Measurements from ENCODE around the gene MYBPC3.

The MYBPC3 gene

GRCh38 chr11:47314992-47315391 is 37.5 kb downstream of the MYBPC3 start:
- DNase-seq = no peak

- DNase-seq = no peak
These were observed 44.3 kb downstream of the MYBPC3 start for GRCh38 chr11:47308050-47308823.

- no peak for DNase-seq
These were observed 46.0 kb downstream of the MYBPC3 start for GRCh38 chr11:47306484-47306844.

- DNase-seq = no peak
These were observed 46.6 kb downstream of the MYBPC3 start for GRCh38 chr11:47305734-47306483.

- DNase-seq = no peak
These were observed 49.6 kb downstream of the MYBPC3 start for GRCh38 chr11:47302853-47303252.

- no peak for DNase-seq
These were observed 53.4 kb downstream of the MYBPC3 start for GRCh38 chr11:47299078-47299477.

GRCh38 chr11:47296045-47296444 is 56.5 kb downstream of the MYBPC3 start:
- DNase-seq = no peak

- DNase-seq = no peak
These were observed 57.1 kb downstream of the MYBPC3 start for GRCh38 chr11:47295385-47295784.

GRCh38 chr11:47289856-47290255 is 62.6 kb downstream of the MYBPC3 start:
- DNase-seq = no peak

- no peak for DNase-seq
These were observed 64.4 kb downstream of the MYBPC3 start for GRCh38 chr11:47288066-47288465.

- no peak for DNase-seq
These were observed 66.3 kb downstream of the MYBPC3 start for GRCh38 chr11:47285969-47286770.

- DNase-seq = no peak
These were observed 68.4 kb downstream of the MYBPC3 start for GRCh38 chr11:47284151-47284550.

GRCh38 chr11:47282462-47282861 is 70.0 kb downstream of the MYBPC3 start:
- no peak for DNase-seq
